ENCODE data around the gene SLC6A3.

Gene SLC6A3

DNA sequence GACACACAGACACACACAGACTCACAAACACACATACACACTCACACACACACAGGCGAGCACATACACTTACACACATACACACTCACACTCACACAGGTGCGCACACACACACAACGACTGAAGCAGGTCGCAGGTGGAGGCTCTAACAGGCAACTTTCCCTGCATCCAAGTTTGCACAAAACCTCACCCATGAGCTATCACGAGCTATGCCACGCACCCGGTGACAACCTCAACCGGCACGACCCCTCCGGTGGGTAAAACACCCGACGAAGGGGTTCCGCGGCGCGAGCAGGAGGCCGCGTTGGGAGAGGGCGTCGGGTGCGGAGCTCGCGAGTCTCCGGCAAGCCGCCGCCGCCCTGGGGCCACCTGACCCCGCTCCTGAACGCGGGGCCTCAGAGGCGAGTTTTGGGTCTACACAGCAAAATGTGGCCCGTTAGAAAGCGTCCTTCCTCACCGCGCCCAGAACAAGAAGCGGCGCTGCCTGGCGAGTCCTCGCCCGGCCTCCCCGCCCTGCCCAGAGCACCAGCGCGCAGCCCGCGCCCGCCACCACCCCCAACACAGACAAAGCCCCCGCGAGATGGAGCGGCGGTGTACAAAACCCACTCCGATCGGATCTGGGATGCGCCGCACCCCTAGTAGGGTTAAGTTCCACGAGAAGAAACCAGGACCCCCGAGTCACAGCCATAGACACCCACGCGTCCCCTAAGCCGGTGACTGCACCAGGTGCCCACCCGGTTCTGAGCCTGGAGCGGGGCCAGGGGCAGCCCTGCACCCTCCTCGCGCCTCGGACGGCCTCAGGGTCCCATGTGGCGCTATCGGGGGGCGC is 665 bp downstream of the SLC6A3 start:
- Mint-ChIP-seq H3K36me3 (ENCODE audit: low read depth) (no peaks in the 10 kb centered on the region), H3K4me3 (no peak overlapping the region), H3K27me3 (ENCODE audit: low read depth) (peaks cover 48% of the 10 kb centered on the region), H3K9me3 (no peaks in the 10 kb centered on the region), H3K27ac (no peak overlapping the region), H3K4me1 (ENCODE audit: low read depth) (no peaks in the 10 kb centered on the region)

DNA sequence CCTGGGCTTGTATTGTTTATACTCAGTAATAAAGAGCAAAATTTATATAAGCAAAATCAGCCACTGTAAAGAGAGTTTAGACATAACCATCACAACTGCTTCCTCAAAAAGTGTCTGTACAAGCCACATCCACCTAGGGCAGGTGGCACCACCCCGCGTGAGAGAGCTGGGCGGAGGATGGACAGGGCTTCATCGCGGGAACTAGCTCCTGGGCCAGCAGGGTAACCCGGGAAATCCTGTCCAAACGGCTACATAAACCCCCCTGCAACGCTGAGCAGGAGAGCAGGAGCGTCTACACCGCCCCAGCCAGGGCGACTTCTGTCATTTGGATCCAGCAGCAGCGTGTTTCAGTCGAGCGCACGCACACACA is 1.3 kb downstream of the SLC6A3 start:
- Mint-ChIP-seq H3K4me1 (ENCODE audit: low read depth) (no peaks in the 10 kb centered on the region), H3K27me3 (ENCODE audit: low read depth) (peaks cover 43% of the 10 kb centered on the region), H3K27ac (no peak overlapping the region), H3K36me3 (ENCODE audit: low read depth) (no peaks in the 10 kb centered on the region), H3K9me3 (no peaks in the 10 kb centered on the region), H3K4me3 (no peak overlapping the region)

DNA sequence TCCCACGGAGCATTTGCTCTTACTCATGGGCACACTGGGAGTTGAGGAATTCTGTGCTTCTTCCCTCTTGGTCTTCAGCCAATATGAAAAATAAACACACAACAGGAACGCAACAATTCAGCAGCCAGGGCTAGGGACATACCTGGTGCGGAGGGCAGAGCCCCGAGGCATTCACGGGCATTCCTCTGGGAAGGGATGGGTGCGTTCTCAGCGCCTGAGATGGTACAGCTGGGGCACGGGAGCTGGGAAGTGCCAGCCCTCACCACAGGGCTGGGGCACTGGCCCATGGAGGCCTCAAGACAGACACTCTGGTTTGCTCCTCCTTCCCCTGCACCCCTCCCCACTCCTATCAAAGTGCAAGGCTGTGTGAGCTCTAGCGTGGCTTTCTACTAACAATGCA is 2.1 kb downstream of the SLC6A3 start:
- Mint-ChIP-seq H3K4me3 (no peak overlapping the region), H3K36me3 (ENCODE audit: low read depth) (no peaks in the 10 kb centered on the region), H3K27ac (no peak overlapping the region), H3K9me3 (no peaks in the 10 kb centered on the region), H3K4me1 (ENCODE audit: low read depth) (no peaks in the 10 kb centered on the region), H3K27me3 (ENCODE audit: low read depth) (peaks cover 36% of the 10 kb centered on the region)

DNA sequence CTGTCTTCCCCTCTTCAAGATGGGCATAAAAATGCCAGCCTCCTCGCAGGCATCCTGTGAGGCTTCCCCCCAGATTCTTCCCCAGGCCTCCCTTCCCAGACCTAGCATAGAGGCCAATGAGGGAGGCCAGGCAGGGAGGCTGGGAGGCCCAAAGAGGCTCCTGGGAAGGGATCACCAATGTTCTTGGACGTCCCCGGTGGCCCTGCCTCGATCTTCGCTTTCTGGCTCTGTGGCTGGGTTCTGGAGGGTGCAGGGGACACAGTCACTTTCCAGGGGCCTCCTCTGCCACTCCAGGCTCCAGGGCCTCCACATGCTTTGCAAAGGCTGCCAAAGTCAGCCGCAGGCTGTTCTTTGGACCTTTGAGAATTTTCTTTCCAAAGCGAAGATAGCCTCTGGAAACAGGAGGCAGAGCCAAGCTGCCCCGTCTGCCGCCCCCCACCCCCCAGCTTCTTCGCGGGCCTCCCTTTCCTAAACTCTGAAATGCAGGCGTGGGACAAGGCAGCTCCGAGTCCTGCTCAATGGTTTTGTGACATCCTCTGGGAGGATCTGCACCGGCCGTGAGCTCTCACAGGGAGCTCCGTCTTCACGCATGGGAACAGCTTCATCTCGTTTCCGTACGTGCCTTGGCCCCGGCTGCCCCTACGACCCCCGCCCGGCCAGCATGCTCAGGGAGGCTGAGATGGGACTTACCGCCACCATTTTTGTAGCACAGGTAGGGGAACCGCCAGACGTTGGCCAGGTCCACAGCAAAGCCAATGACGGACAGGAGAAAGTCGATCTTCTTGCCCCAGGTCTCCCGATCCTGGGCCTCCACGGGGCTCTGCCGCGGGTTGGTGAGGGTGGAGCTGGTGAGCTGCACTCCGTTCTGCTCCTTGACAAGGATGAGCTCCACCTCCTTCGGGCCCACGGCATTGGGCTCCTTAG is 2.8 kb downstream of the SLC6A3 start:
- H3K4me3 Mint-ChIP-seq, result no peak overlapping the region
- no peaks in the 10 kb centered on the region for H3K36me3 Mint-ChIP-seq (ENCODE audit: low read depth)
- no peaks in the 10 kb centered on the region for H3K9me3 Mint-ChIP-seq
- no peak overlapping the region for H3K27ac Mint-ChIP-seq
- H3K4me1 Mint-ChIP-seq (ENCODE audit: low read depth), result no peaks in the 10 kb centered on the region
- peaks cover 29% of the 10 kb centered on the region for H3K27me3 Mint-ChIP-seq (ENCODE audit: low read depth)

DNA sequence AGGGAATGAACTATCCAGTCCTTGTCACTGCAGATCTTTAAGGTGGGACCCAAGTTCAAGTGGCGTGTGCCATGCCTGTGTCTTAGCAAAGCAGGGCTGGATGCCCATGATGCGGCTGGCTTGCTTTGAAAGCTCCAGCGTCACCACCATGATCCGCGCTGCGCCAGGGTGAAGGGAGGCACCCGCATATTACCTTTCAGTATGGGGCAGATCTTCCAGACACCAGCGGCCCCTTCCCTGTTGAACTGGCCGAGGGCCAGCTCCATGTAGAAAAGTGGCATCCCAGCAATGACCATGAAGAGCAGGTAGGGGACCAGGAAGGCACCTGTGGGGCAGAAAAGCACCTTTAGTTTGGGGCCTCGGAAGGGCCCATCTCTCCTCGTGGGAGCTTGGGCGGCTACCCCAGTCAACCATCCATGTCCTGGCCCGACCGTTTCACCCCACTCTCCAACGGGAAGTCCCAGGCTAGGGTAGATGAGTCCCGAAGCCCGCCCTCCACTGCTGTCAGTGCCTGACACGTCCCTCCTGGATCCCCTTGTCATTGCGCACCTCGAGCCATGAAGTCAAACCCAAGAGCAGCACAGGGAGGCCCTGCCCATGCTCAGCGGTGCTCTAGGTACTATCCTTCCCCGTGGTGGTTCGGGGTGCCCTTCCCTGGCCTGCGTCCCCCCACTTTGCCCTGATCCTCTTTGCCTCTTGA is 3.9 kb downstream of the SLC6A3 start:
- H3K36me3 Mint-ChIP-seq (ENCODE audit: low read depth), result no peaks in the 10 kb centered on the region
- H3K27me3 Mint-ChIP-seq (ENCODE audit: low read depth), result peaks cover 20% of the 10 kb centered on the region
- no peak overlapping the region for H3K27ac Mint-ChIP-seq
- H3K9me3 Mint-ChIP-seq, result no peaks in the 10 kb centered on the region
- no peak overlapping the region for H3K4me3 Mint-ChIP-seq
- H3K4me1 Mint-ChIP-seq (ENCODE audit: low read depth), result no peaks in the 10 kb centered on the region

DNA sequence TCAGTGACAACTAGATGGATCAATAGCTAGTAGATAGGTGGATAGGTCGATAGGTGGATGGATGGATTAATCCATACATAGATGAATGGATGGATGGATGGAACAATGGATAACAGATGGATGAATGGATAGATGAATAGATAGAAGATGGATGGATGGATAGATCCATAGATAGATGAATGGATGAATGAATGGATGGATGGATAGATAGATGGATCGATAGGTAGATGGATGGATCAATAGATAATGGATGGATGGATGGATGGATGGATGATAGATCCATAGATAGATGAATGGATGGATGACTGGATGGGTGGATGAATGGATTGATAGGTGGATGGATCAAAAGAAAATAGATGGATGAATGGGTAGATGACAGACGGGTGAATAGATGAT is 5.1 kb downstream of the SLC6A3 start:
- Mint-ChIP-seq H3K27ac (no peak overlapping the region), H3K36me3 (ENCODE audit: low read depth) (no peaks in the 10 kb centered on the region), H3K9me3 (no peaks in the 10 kb centered on the region), H3K4me3 (no peak overlapping the region), H3K27me3 (ENCODE audit: low read depth) (peaks cover 20% of the 10 kb centered on the region), H3K4me1 (ENCODE audit: low read depth) (no peaks in the 10 kb centered on the region)

DNA sequence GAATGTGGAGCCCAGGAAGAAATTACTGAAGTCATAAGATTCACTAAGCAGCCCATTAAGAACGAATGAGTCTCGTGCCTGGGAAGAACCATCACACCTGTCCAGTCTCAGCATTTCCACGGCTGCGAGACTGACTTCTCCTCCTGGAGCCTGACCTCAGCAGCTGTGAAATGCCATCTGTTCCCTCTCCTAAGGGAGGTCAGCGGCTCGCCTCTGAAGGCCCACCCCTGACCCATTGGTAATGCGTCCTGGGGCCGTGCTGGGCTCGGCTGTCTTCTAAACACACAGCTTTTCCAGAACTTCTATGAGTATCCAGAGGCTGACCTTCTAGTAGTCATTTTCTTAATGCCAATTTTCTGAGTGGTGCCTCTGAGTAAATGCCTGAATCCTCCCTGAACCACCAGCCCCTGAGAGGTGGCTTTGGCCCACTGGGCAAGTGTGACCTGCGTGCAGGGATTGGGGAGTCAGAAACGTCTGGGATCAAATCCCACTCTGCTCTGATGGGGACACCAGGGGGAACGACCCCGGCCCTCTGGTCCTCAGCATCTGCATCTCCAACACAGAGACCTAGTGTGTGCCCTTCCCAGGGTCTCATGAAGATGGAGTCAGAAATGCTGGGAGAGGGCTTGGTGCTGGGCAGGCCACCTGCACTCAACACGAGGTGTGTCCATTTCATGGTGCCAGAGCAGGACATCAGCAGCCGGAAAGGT is 5.7 kb downstream of the SLC6A3 start:
- Mint-ChIP-seq H3K36me3 (ENCODE audit: low read depth) (no peaks in the 10 kb centered on the region), H3K4me3 (no peak overlapping the region), H3K9me3 (no peaks in the 10 kb centered on the region), H3K27ac (no peak overlapping the region), H3K4me1 (ENCODE audit: low read depth) (no peaks in the 10 kb centered on the region), H3K27me3 (ENCODE audit: low read depth) (peaks cover 20% of the 10 kb centered on the region)

DNA sequence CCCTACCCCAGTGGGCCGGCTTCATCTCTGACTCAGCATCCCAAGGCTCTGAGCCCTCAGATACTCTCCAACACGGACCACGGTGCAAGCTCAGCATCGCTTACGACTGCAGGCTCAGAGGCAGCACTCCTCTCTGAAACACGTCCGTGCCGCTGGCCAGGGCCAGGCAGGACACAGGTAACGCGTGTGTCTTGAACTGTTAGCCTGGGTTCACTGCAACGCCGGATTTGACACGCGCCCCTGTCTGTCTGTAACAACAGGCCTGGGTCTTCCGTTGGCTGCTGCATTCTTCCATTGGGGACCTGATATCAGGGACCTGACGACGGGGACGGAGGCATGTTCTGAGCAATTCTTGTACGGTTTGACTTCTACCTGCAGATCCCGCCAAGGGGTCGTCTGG is 6.4 kb downstream of the SLC6A3 start:
- Mint-ChIP-seq H3K36me3 (ENCODE audit: low read depth) (no peaks in the 10 kb centered on the region), H3K9me3 (no peaks in the 10 kb centered on the region), H3K27me3 (ENCODE audit: low read depth) (peaks cover 14% of the 10 kb centered on the region), H3K4me1 (ENCODE audit: low read depth) (no peaks in the 10 kb centered on the region), H3K4me3 (no peak overlapping the region), H3K27ac (no peak overlapping the region)

DNA sequence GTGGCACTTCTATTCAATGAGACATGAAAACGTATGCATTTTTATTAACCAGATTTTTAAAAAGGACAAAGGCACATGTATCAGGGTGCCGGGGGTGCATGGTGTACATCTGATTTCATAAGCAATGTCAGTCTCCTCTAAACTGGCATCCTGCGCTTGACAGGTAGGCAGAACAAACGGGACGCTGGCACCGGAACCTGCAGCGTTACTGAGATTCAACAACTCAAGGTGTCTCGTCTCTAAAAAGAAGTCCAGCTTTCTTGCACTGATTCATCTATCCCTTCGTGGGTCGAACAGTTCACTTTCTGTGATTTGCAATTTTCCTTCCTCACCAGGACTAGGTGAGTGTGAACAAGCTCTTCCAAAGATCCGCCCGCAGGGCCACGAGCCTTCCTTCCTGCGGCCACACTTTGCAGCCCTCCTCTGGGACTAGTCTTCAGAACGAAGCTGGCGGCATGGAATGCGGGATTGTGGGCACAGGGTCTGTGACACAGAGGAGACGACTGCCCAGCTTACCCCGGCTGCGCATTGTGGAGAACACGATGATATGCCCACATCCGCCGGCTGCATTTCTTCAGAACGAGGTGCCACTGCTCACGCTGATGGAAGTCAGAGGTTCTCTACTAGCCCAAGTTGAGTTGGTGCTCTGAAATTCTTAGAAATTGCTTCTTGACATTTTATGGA is 7.2 kb downstream of the SLC6A3 start:
- Mint-ChIP-seq H3K27me3 (ENCODE audit: low read depth) (peaks cover 5% of the 10 kb centered on the region), H3K27ac (no peak overlapping the region), H3K9me3 (peaks cover 6% of the 10 kb centered on the region), H3K4me1 (ENCODE audit: low read depth) (no peaks in the 10 kb centered on the region), H3K36me3 (ENCODE audit: low read depth) (no peaks in the 10 kb centered on the region), H3K4me3 (no peak overlapping the region)

DNA sequence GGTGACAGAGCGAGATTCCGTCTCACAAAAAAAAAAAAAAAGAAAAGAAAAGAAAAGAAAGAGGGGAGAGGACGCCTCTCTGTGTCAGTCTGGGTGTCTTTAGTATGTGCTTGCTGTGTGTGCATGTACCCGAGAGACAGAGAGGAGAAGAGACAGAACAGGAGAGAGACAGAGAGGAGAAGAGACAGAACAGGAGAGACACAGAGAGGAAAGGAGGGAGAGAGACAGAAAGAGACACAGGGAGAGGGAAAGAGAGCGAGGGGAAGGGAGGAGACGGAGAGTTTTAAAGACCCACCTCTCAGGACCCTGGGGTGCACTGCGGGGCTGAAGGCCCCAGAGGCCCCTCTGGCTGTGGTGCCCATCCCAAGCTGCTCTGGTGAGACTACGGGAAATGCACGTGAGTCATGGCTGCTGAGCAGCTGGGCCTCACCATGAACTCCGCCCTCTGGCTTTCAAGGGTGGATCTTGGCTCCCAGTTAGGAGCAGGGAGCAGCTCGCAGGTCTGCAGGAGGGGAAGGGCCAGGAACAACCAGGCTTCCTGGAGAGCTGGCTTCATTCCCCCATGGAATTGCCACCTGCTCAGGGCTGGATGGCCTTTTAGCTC is 7.9 kb downstream of the SLC6A3 start:
- Mint-ChIP-seq H3K36me3 (ENCODE audit: low read depth) (no peaks in the 10 kb centered on the region), H3K4me3 (no peak overlapping the region), H3K9me3 (peaks cover 11% of the 10 kb centered on the region), H3K27me3 (ENCODE audit: low read depth) (no peaks in the 10 kb centered on the region), H3K27ac (no peak overlapping the region), H3K4me1 (ENCODE audit: low read depth) (no peaks in the 10 kb centered on the region)

DNA sequence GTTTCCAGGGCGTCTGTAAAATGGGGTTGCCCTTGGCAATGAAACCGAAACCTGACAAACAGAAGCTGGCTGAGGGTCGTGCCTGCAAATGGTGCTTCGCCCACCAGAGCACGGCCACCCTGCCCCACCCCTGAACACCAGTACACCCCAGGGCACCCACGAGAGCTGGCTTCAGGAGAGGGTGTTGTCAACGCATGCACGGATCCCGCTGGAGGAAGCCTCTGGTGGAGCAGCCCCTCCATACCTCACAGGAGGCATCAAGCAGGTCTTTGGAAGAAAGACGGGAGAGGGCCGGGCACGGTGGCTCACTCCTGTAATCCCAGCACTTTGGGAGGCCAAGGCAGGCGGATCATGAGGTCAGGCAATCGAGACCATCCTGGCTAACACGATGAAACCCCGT is 8.6 kb downstream of the SLC6A3 start:
- H3K4me1 Mint-ChIP-seq (ENCODE audit: low read depth), result no peaks in the 10 kb centered on the region
- H3K36me3 Mint-ChIP-seq (ENCODE audit: low read depth), result no peaks in the 10 kb centered on the region
- no peaks in the 10 kb centered on the region for H3K27me3 Mint-ChIP-seq (ENCODE audit: low read depth)
- no peak overlapping the region for H3K27ac Mint-ChIP-seq
- H3K9me3 Mint-ChIP-seq, result peaks cover 11% of the 10 kb centered on the region
- no peak overlapping the region for H3K4me3 Mint-ChIP-seq

DNA sequence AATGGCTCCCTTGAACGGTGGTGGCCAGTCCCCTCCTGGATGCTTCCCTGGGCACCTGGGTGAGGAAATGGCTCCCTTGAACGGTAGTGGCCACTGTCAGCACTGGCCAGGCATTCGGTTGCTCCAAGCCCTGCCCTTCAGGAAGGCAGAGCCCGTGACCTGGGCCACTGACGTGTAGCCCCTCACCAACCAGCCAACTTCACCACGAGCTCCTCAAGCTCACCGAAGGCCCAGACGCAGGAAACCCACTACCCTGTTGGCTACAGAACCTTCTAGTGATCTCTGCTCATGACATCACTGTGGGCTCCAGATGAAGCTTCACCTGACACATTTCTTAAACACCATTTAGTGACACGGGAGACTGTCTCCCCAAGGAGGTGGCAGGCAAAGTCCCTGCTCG is 9.2 kb downstream of the SLC6A3 start:
- H3K27me3 Mint-ChIP-seq (ENCODE audit: low read depth), result no peaks in the 10 kb centered on the region
- H3K4me1 Mint-ChIP-seq (ENCODE audit: low read depth), result no peaks in the 10 kb centered on the region
- H3K36me3 Mint-ChIP-seq (ENCODE audit: low read depth), result no peaks in the 10 kb centered on the region
- peaks cover 11% of the 10 kb centered on the region for H3K9me3 Mint-ChIP-seq
- H3K27ac Mint-ChIP-seq, result no peak overlapping the region
- H3K4me3 Mint-ChIP-seq, result no peak overlapping the region

DNA sequence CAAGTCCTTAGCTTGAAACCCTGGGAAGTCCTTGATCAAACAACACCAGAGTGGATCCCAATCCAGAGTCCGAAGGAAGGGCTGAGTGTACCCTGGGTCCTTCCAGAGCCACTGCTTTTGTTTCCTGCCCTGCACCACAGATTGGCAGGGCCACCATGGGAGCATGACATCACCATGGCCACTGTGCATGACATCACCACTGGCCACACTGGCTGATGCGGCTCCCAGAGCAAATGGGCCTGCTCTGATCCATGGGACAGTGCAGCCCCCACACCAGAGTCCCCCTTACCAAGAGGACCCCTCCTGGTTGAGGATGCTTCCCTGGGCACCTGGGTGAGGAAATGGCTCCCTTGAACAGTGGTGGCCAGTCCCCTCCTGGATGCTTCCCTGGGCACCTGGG is 9.9 kb downstream of the SLC6A3 start:
- H3K4me1 Mint-ChIP-seq (ENCODE audit: low read depth), result no peaks in the 10 kb centered on the region
- H3K4me3 Mint-ChIP-seq, result no peak overlapping the region
- H3K9me3 Mint-ChIP-seq, result peaks cover 16% of the 10 kb centered on the region
- H3K36me3 Mint-ChIP-seq (ENCODE audit: low read depth), result no peaks in the 10 kb centered on the region
- H3K27ac Mint-ChIP-seq, result no peak overlapping the region
- H3K27me3 Mint-ChIP-seq (ENCODE audit: low read depth), result no peaks in the 10 kb centered on the region

All from T-helper 1 cell treated with Interleukin-12 subunit alpha and Interleukin-12 subunit beta and Interleukin-4 antibody, amounts not matched to agents 30 μg/mL and 1 μg/mL, for 36 hours (primary cell).